CD14-positive monocyte (primary cell): Measurements from ENCODE around the gene LRRC42. TPM values are rescaled to one million over a fixed set of nuclear protein-coding genes. Genes with fewer than 3 reads are reported as not detected.

ENCODE experiments used
- DNase-seq, 3 donors: peaks; one replicate each; pipeline ENCODE4 v3.0.0-alpha.2; 2011 to 2022
- H2AFZ ChIP-seq: 2 replicates; pipeline ENCODE4 v1.6.0; 2012; ENCODE audit warnings: mild to moderate bottlenecking, low read depth, low read length, inconsistent platforms; ENCODE audit not compliant: insufficient read depth, poor library complexity, severe bottlenecking
- H3K27ac ChIP-seq, 2 donors: 1 replicate in 1 of 2; 2 replicates in 1 of 2; pipeline ENCODE4 v1.5.1; 2012 to 2013; ENCODE audit warnings: low read length in 2 of 2, control low read depth in 1 of 2, inconsistent platforms in 1 of 2, low read depth in 1 of 2, mild to moderate bottlenecking in 1 of 2
- H3K27me3 ChIP-seq, 2 donors: one replicate each; pipeline versions ENCODE4 v1.6.0 to v1.6.1; 2011 to 2013; ENCODE audit warnings: low read length in 2 of 2; ENCODE audit not compliant: control insufficient read depth in 2 of 2, insufficient read depth in 2 of 2
- H3K36me3 ChIP-seq, 2 donors: replicated peaks in 1 of 2; 1 replicate in 1 of 2; 2 replicates in 1 of 2; pipeline versions ENCODE4 v1.5.1 to v1.6.1; 2012 to 2013; ENCODE audit warnings: low read length in 2 of 2, control low read depth in 1 of 2, inconsistent platforms in 1 of 2, mild to moderate bottlenecking in 1 of 2; ENCODE audit not compliant: insufficient read depth in 2 of 2, control insufficient read depth in 1 of 2
- H3K4me1 ChIP-seq, 2 donors: 1 replicate in 1 of 2; 2 replicates in 1 of 2; pipeline versions ENCODE4 v1.5.1 to v1.6.1; 2012 to 2013; ENCODE audit warnings: low read length in 2 of 2, control low read depth in 1 of 2, inconsistent platforms in 1 of 2, mild to moderate bottlenecking in 1 of 2, moderate library complexity in 1 of 2; ENCODE audit not compliant: insufficient read depth in 2 of 2, control insufficient read depth in 1 of 2
- H3K4me2 ChIP-seq: replicated peaks from 2 replicates; pipeline ENCODE3; 2012; ENCODE audit warnings: low read length, moderate library complexity, mild to moderate bottlenecking; ENCODE audit not compliant: poor library complexity, severe bottlenecking; ENCODE audit errors: extremely low read depth
- H3K4me3 ChIP-seq, 3 experiments: fragments of 200-600 bp in 1 of 3; sonication (generic) in 1 of 3; replicated peaks in 1 of 3; 1 replicate in 2 of 3; 2 replicates in 1 of 3; pipeline ENCODE4 v1.5.1; 2011 to 2013; ENCODE audit warnings: low read length in 3 of 3, mild to moderate bottlenecking in 3 of 3, control low read depth in 2 of 3, low read depth in 2 of 3, inconsistent platforms in 1 of 3, moderate library complexity in 1 of 3
- H3K79me2 ChIP-seq: 2 replicates; pipeline ENCODE4 v1.6.0; 2012; ENCODE audit warnings: mild to moderate bottlenecking, control low read depth, inconsistent platforms, low read length, moderate library complexity; ENCODE audit not compliant: insufficient read depth
- H3K9ac ChIP-seq: 2 replicates; pipeline ENCODE4 v1.6.0; 2017; ENCODE audit warnings: low read length, mild to moderate bottlenecking; ENCODE audit not compliant: insufficient read depth, poor library complexity, severe bottlenecking
- H3K9me3 ChIP-seq, 2 donors: replicated peaks in 1 of 2; 1 replicate in 1 of 2; 2 replicates in 1 of 2; pipeline versions ENCODE4 v1.5.1 to v1.6.1; 2012 to 2013; ENCODE audit warnings: low read length in 2 of 2, control low read depth in 1 of 2; ENCODE audit not compliant: control insufficient read depth in 1 of 2, insufficient read depth in 1 of 2
- H4K20me1 ChIP-seq: 2 replicates; pipeline ENCODE4 v1.6.0; 2012; ENCODE audit warnings: mild to moderate bottlenecking, low read length, control low read depth, moderate library complexity; ENCODE audit not compliant: insufficient read depth
- H3K27ac Mint-ChIP-seq, 7 donors: one replicate each; pipeline ENCODE4 v1.8.0; 2020; ENCODE audit warnings: mild to moderate bottlenecking in 7 of 7, mixed read lengths in 7 of 7, moderate library complexity in 6 of 7, inconsistent platforms in 2 of 7
- H3K27me3 Mint-ChIP-seq, 3 donors: one replicate each; pipeline ENCODE4 v1.8.0; 2021 to 2022; ENCODE audit warnings: low read depth in 3 of 3, mild to moderate bottlenecking in 3 of 3, mixed read lengths in 3 of 3, moderate library complexity in 3 of 3, inconsistent platforms in 1 of 3
- H3K36me3 Mint-ChIP-seq, 2 donors: one replicate each; pipeline ENCODE4 v1.8.0; 2020; ENCODE audit warnings: mixed read lengths in 2 of 2, inconsistent platforms in 1 of 2, mild to moderate bottlenecking in 1 of 2
- H3K4me1 Mint-ChIP-seq: one replicate; pipeline ENCODE4 v1.8.0; 2020; ENCODE audit warnings: mild to moderate bottlenecking, mixed read lengths
- H3K4me3 Mint-ChIP-seq, 2 donors: one replicate each; pipeline ENCODE4 v1.8.0; 2020; ENCODE audit warnings: mild to moderate bottlenecking in 2 of 2, mixed read lengths in 2 of 2, moderate library complexity in 1 of 2
- H3K9me3 Mint-ChIP-seq, 7 donors: one replicate each; pipeline ENCODE4 v1.8.0; 2020 to 2022; ENCODE audit warnings: mixed read lengths in 7 of 7, mild to moderate bottlenecking in 6 of 7, moderate library complexity in 6 of 7, inconsistent platforms in 2 of 7
- CTCF ChIP-seq: fragments of 200-600 bp; IDR thresholded peaks from one replicate; pipeline ENCODE4 v1.8.0; 2022; ENCODE audit warnings: antibody characterized with exemption, mild to moderate bottlenecking
- WGBS: methylation state at CpG from one replicate; pipeline ENCODE4 v1.1.5; 2013; ENCODE audit warnings: missing lambda C conversion rate; ENCODE audit not compliant: insufficient coverage; 5-methylcytosine and 5-hydroxymethylcytosine counted together
- intact Hi-C, 2 donors: fragments of 100-400 bp; cut with micrococcal nuclease; formaldehyde crosslinking; loops; one replicate each; pipeline versions ENCODE4 v1.15.0 to v1.15.1; 2023
- polyA plus RNA-seq, 3 donors: library from polyadenylated mRNA; depleted of rRNA in 1 of 3; unstranded in 2 of 3; stranded (reverse) in 1 of 3; fragments of 300-500 nt in 2 of 3; fragments of >200 nt in 1 of 3; fragmentation: Illumina TruSeq in 2 of 3; gene quantifications; 1 replicate in 2 of 3; 2 replicates in 1 of 3; pipeline ENCODE4 v1.2.3, GENCODE V29; 2012 to 2021

Gene LRRC42
- polyA plus RNA-seq, 3 donors = 5.6 to 7.3 (median 7.3) TPM

DNA sequence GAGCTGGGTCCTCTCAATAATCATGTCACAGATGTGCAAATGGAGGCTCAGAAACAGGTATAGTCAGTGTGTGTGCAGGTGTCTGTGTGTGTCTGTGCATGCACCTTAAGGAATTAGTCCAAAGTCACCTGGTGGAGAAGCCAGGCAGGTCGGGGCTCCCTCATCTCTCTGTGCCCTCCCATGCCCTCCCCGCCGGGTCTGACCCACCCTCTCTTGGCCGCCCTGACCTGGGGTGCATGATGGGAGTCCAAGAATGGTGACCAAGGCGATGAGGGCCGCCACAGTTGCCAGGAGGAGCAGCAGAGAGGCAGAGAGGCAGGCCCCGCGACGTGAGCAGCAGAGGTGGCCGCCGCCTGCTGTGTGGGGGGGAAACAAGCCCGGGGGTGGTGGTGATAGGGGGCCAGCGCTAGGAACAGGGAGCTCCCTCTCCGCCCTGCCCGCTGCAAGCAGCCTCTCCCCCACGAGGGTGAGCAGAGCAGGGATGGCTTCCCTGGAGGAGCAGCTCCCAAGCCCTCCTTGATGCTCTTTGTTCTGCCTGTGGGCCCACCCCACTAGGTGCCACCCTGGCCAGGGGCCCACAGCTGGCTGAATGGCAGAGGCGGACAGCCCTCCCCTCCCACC, 68.0 kb downstream of the LRRC42 start:
- no peak overlapping the region for H3K4me2 ChIP-seq
- Mint-ChIP-seq H3K27ac (no peak overlapping the region), H3K4me3 (no peak overlapping the region), H3K4me1 (no peaks in the 10 kb centered on the region), H3K27me3 (peaks cover 3 to 10% (median 4%) of the 10 kb centered on the region in 3 donors), H3K9me3 (peaks cover 0 to 2% (median 0%) of the 10 kb centered on the region in 7 donors), H3K36me3 (no peaks in the 10 kb centered on the region)
- H3K79me2 ChIP-seq = no peaks in the 10 kb centered on the region
- H2AFZ ChIP-seq = no peak overlapping the region
- H3K9ac ChIP-seq = no peak overlapping the region
- no peaks in the 10 kb centered on the region for H3K27me3 ChIP-seq
- intact Hi-C loops = no loop called here
- no peaks in the 10 kb centered on the region for H3K4me1 ChIP-seq
- no peak for TF ChIP-seq CTCF
- 77% methylated on average over 9 of the region's 17 CpGs for WGBS
- no peak overlapping the region for H3K27ac ChIP-seq
- H3K9me3 ChIP-seq = no peaks in the 10 kb centered on the region
- H4K20me1 ChIP-seq = no peaks in the 10 kb centered on the region
- no peak overlapping the region for H3K4me3 ChIP-seq
- no peaks in the 10 kb centered on the region for H3K36me3 ChIP-seq
- no peak for DNase-seq

DNA sequence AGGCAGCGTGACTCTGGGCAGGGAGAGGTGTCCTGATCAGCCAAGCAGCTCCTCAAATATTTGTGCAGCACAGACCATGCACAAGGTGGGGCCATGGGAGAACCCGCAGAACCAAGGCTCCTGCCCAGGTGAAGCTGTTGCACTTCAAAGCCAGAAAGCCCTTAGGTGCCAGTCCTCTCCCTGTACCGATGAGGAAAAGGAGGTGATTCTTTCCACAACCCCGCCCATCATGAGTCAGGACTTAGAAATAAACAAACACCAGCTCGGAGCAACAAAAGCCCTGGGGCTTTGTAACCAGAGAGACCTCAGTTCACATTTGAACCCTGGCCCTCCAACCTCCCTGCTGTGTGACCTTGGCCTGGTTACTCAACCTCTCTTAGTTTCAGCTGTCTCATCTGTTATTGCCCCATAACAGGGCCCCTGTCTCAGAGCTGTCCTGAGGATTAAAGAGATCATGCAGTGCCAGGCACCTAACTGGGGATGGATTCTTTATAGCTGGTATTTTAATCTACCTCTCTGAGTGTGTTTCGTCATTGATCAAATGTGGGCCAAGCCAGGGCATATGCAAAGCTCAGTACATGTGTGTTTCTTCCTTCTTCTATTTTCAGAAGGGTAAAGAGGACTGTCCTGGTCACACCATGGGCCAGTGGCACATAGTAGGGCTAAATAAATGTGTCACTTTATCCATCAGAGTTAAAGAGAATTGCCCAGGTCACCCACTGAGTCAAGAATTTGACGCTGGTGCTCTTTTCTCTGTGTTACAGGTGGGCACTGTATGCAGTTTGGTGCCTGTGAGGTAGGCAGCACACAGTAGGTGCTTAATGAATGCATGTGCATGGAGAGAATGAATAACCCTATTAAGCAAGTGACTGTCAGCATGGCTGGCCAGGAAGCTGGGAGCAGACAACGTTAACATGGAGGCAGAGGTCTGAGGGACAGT, 70.5 kb downstream of the LRRC42 start:
- 80% methylated on average over 6 of the region's 8 CpGs for whole genome bisulfite sequencing
- no peak for DNase-seq
- no peak overlapping the region for H3K9ac ChIP-seq
- H3K27ac ChIP-seq = no peak overlapping the region
- no peaks in the 10 kb centered on the region for H3K36me3 Mint-ChIP-seq
- H3K36me3 ChIP-seq = no peaks in the 10 kb centered on the region
- H3K4me3 ChIP-seq = no peak overlapping the region
- peaks cover 0 to 6% (median 0%) of the 10 kb centered on the region in 3 donors for H3K27me3 Mint-ChIP-seq
- H3K4me2 ChIP-seq = no peak overlapping the region
- H3K27me3 ChIP-seq = no peaks in the 10 kb centered on the region
- peak overlapping the region in 1 of 7 donors; percentile 45 for H3K27ac Mint-ChIP-seq
- no peaks in the 10 kb centered on the region for H3K79me2 ChIP-seq
- H3K9me3 ChIP-seq = no peaks in the 10 kb centered on the region
- H3K4me3 Mint-ChIP-seq = no peak overlapping the region
- peaks cover 0 to 2% (median 0%) of the 10 kb centered on the region in 7 donors for H3K9me3 Mint-ChIP-seq
- TF ChIP-seq CTCF = no peak
- no peaks in the 10 kb centered on the region for H4K20me1 ChIP-seq
- intact Hi-C loops = no loop called here
- H3K4me1 ChIP-seq = no peaks in the 10 kb centered on the region
- H3K4me1 Mint-ChIP-seq = no peaks in the 10 kb centered on the region
- H2AFZ ChIP-seq = no peak overlapping the region

Other genes starting within 250 kb of the LRRC42 start
- not detected for gene GLIS1, start 207.2 kb upstream of the LRRC42 start, polyA plus RNA-seq
- gene NDC1, start 108.1 kb upstream of the LRRC42 start, polyA plus RNA-seq = 1 to 10 TPM; 3.0 to 6.1 (median 4.7) TPM
- 10 to 100 TPM; 24.4 to 51.9 (median 42.1) TPM for gene YIPF1, start 56.6 kb upstream of the LRRC42 start, polyA plus RNA-seq
- gene DIO1, start 52.2 kb upstream of the LRRC42 start, polyA plus RNA-seq = under 1 TPM in 2 of 3 donors, not detected in 1; 0.22 to 0.73 TPM
- 10 to 100 TPM; 17.1 to 30.6 (median 27.8) TPM for gene IFT25, start 651 bp upstream of the LRRC42 start, polyA plus RNA-seq
- not detected for gene LDLRAD1, start 71.8 kb downstream of the LRRC42 start, polyA plus RNA-seq
- 100 to 1,000 TPM; 169 to 925 (median 831) TPM for gene TMEM59, start 106.9 kb downstream of the LRRC42 start, polyA plus RNA-seq
- 1 to 10 TPM; 3.0 to 6.7 (median 3.8) TPM for gene TCEANC2, start 107.3 kb downstream of the LRRC42 start, polyA plus RNA-seq
- gene CDCP2, start 206.7 kb downstream of the LRRC42 start, polyA plus RNA-seq = under 1 TPM in 1 of 3 donors, not detected in 2; 0.09 TPM